Measurements from ENCODE around the gene NUDT4. TPM values are rescaled to one million over a fixed set of nuclear protein-coding genes. Genes with fewer than 3 reads are reported as not detected.

The NUDT4 gene
- total and polyA plus RNA-seq, 2 of the 13 experiments (the other 11 are each of a cell fraction or from before 2014, with no cell fraction given): 37.3 to 70.1 TPM

DNA sequence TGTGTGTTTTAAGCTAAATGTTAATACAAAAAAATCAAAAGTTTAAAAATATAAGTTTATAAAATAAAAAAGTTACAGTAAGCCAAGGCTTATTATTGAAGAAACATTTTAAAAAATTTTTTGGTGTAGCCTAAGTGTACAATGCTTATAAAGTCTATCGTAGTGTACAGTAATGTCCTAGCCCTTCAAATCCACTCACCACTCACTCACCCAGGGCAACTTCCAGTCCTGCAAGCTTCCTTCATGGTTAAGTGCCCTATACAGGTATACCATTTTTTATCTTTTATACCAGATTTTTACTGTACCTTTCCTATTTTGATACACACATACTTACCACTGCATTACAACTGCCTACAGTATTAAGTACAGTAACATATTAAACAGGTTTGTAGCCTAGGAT, 52.1 kb downstream of the NUDT4 start:
- Histone ChIP-seq H3K27ac (ENCODE audit: extremely low read length, insufficient read depth, low read length) (no peak overlapping the region), H3K79me2 (ENCODE audit: insufficient read depth, low read length) (peaks cover 94% of the 10 kb centered on the region), H3K4me3 (replicated peaks in 1 of 3; ENCODE audit: insufficient read depth in 1 of 3, low read depth in 2 of 3, low read length in 3 of 3) (no peak overlapping the region), H3K9me3 (ENCODE audit: low read length) (no peaks in the 10 kb centered on the region), H2AFZ (ENCODE audit: low read length) (no peak overlapping the region), H4K20me1 (ENCODE audit: insufficient read depth, low read length) (peaks cover 85% of the 10 kb centered on the region), H3K36me3 (replicated peaks in 1 of 2; ENCODE audit: control insufficient read depth in 1 of 2, insufficient read depth in 2 of 2, low read length in 2 of 2) (0 out of 5 replicates have a peak, but pooled peaks cover 0 to 2% of the 10 kb centered on the region in 2 experiments), H3K9ac (ENCODE audit: insufficient read depth, low read depth, low read length) (no peak overlapping the region), H3K27me3 (ENCODE audit: control insufficient read depth in 1 of 2, insufficient read depth in 2 of 2, low read length in 2 of 2) (no peaks in the 10 kb centered on the region), H3K4me1 (ENCODE audit: insufficient read depth, low read length) (peaks cover 63% of the 10 kb centered on the region), H3K4me2 (ENCODE audit: low read depth, low read length) (no peak overlapping the region)
- 94% methylated on average over 1 of the region's 1 CpG for WGBS (ENCODE audit: low lambda C conversion rate)
- DNase-seq (ENCODE audit: low spot score): no peak
- FAIRE-seq: no peak
- POLR2A ChIA-PET: no interaction called here
- no TSS peak for BruUV-seq (replicated peaks)
- ATAC-seq: no peak
- TF ChIP-seq ZNF138 (CRISPR knock-in tag; IDR thresholded peaks at IDR 0.05; ENCODE audit: low read depth) (no peak), ZFP36 (IDR thresholded peaks at IDR 0.05; ENCODE audit: borderline replicate concordance, low read depth, low read length, partially characterized antibody) (no peak), CHD2 (IDR thresholded peaks at IDR 0.05; ENCODE audit: low read depth, low read length) (no peak), KDM5A (IDR thresholded peaks at IDR 0.05; ENCODE audit: borderline replicate concordance, low read length) (no peak), ETV6 (CRISPR knock-in tag; conservative IDR thresholded peaks at IDR 0.05) (no peak), ZNF749 (CRISPR knock-in tag; IDR thresholded peaks at IDR 0.05; ENCODE audit: borderline replicate concordance) (no peak), MEIS2 (CRISPR knock-in tag; IDR thresholded peaks at IDR 0.05) (no peak), DDIT3 (CRISPR knock-in tag; IDR thresholded peaks at IDR 0.05) (no peak), SALL1 (CRISPR knock-in tag; IDR thresholded peaks at IDR 0.05) (no peak), ZNF180 (CRISPR knock-in tag; IDR thresholded peaks at IDR 0.05; ENCODE audit: borderline replicate concordance, low read depth) (no peak), ZNF234 (CRISPR knock-in tag; conservative IDR thresholded peaks at IDR 0.05) (no peak), MAFG (CRISPR knock-in tag; IDR thresholded peaks at IDR 0.05) (no peak), ZNF556 (CRISPR knock-in tag; IDR thresholded peaks at IDR 0.05; ENCODE audit: borderline replicate concordance) (no peak), ZSCAN25 (CRISPR knock-in tag; IDR thresholded peaks at IDR 0.05) (no peak)
- TF ChIP-seq, protein P1, sequence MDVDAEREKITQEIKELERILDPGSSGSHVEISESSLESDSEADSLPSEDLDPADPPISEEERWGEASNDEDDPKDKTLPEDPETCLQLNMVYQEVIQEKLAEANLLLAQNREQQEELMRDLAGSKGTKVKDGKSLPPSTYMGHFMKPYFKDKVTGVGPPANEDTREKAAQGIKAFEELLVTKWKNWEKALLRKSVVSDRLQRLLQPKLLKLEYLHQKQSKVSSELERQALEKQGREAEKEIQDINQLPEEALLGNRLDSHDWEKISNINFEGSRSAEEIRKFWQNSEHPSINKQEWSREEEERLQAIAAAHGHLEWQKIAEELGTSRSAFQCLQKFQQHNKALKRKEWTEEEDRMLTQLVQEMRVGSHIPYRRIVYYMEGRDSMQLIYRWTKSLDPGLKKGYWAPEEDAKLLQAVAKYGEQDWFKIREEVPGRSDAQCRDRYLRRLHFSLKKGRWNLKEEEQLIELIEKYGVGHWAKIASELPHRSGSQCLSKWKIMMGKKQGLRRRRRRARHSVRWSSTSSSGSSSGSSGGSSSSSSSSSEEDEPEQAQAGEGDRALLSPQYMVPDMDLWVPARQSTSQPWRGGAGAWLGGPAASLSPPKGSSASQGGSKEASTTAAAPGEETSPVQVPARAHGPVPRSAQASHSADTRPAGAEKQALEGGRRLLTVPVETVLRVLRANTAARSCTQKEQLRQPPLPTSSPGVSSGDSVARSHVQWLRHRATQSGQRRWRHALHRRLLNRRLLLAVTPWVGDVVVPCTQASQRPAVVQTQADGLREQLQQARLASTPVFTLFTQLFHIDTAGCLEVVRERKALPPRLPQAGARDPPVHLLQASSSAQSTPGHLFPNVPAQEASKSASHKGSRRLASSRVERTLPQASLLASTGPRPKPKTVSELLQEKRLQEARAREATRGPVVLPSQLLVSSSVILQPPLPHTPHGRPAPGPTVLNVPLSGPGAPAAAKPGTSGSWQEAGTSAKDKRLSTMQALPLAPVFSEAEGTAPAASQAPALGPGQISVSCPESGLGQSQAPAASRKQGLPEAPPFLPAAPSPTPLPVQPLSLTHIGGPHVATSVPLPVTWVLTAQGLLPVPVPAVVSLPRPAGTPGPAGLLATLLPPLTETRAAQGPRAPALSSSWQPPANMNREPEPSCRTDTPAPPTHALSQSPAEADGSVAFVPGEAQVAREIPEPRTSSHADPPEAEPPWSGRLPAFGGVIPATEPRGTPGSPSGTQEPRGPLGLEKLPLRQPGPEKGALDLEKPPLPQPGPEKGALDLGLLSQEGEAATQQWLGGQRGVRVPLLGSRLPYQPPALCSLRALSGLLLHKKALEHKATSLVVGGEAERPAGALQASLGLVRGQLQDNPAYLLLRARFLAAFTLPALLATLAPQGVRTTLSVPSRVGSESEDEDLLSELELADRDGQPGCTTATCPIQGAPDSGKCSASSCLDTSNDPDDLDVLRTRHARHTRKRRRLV (CRISPR knock-in tag; IDR thresholded peaks at IDR 0.05): no peak
- intact Hi-C loops (cut with micrococcal nuclease; ENCODE audit: unreplicated experiment): no loop called here
- CTCF ChIA-PET (ENCODE audit: low intra/inter-chr PET ratio, low total read pairs): no interaction called here
- in situ Hi-C loops (cut with HindIII; ENCODE audit: extremely low pct_ligation_motif_present, low pct_unique_long_range_greater_than_20kb): no loop called here

All from HepG2 (cell line).